Measurements from ENCODE around the gene EXOC3L1. TPM values are rescaled to one million over a fixed set of nuclear protein-coding genes. Genes with fewer than 3 reads are reported as not detected.

Gene EXOC3L1
- total RNA-seq, 1 experiment from 2014 or later, result not detected

- Histone ChIP-seq H3K4me1 (replicated peaks) (peaks cover 13% of the 10 kb centered on the region), H3K27ac (no peak overlapping the region), H3K9me3 (replicated peaks) (no peaks in the 10 kb centered on the region), H3K36me3 (peaks cover 33% of the 10 kb centered on the region), H3K4me3 (no peak overlapping the region), H3K27me3 (replicated peaks) (no peaks in the 10 kb centered on the region)
- DNase-seq (ENCODE audit: low read depth in 1 of 2, low spot score in 2 of 2), result no peak
Observed at GRCh38 chr16:67208154-67208896, 18.4 kb upstream of the EXOC3L1 start.

GRCh38 chr16:67207249-67208091 is 17.5 kb upstream of the EXOC3L1 start:
- no peak for DNase-seq (ENCODE audit: low read depth in 1 of 2, low spot score in 2 of 2)
- no peaks in the 10 kb centered on the region for H3K9me3 ChIP-seq (replicated peaks)
- H3K4me3 ChIP-seq, result no peak overlapping the region
- H3K36me3 ChIP-seq, result peaks cover 41% of the 10 kb centered on the region
- no peaks in the 10 kb centered on the region for H3K27me3 ChIP-seq (replicated peaks)
- no peak overlapping the region for H3K27ac ChIP-seq
- H3K4me1 ChIP-seq (replicated peaks), result peaks cover 13% of the 10 kb centered on the region

GRCh38 chr16:67206838-67207248 is 16.9 kb upstream of the EXOC3L1 start:
- H3K27me3 ChIP-seq (replicated peaks), result no peaks in the 10 kb centered on the region
- H3K4me1 ChIP-seq (replicated peaks), result peaks cover 13% of the 10 kb centered on the region
- H3K36me3 ChIP-seq, result peaks cover 48% of the 10 kb centered on the region
- no peak overlapping the region for H3K27ac ChIP-seq
- H3K9me3 ChIP-seq (replicated peaks), result no peaks in the 10 kb centered on the region
- DNase-seq (ENCODE audit: low read depth in 1 of 2, low spot score in 2 of 2), result no peak
- no peak overlapping the region for H3K4me3 ChIP-seq

GRCh38 chr16:67206129-67206837 is 16.3 kb upstream of the EXOC3L1 start:
- H3K36me3 ChIP-seq, result peaks cover 53% of the 10 kb centered on the region

GRCh38 chr16:67204076-67204475 is 14.1 kb upstream of the EXOC3L1 start:
- no peaks in the 10 kb centered on the region for H3K9me3 ChIP-seq (replicated peaks)
- DNase-seq (ENCODE audit: low read depth in 1 of 2, low spot score in 2 of 2), result no peak
- H3K36me3 ChIP-seq, result peaks cover 67% of the 10 kb centered on the region
- H3K4me3 ChIP-seq, result no peak overlapping the region
- H3K27ac ChIP-seq, result no peak overlapping the region
- H3K4me1 ChIP-seq (replicated peaks), result peaks cover 13% of the 10 kb centered on the region
- no peaks in the 10 kb centered on the region for H3K27me3 ChIP-seq (replicated peaks)

More at GRCh38 chr16:67206129-67206837, 16.3 kb upstream of the EXOC3L1 start:
- no peaks in the 10 kb centered on the region for H3K27me3 ChIP-seq (replicated peaks)
- DNase-seq (ENCODE audit: low read depth in 1 of 2, low spot score in 2 of 2), result no peak
- H3K27ac ChIP-seq, result no peak overlapping the region
- H3K4me1 ChIP-seq (replicated peaks), result peaks cover 13% of the 10 kb centered on the region
- H3K9me3 ChIP-seq (replicated peaks), result no peaks in the 10 kb centered on the region
- H3K4me3 ChIP-seq, result no peak overlapping the region

- Histone ChIP-seq H3K9me3 (replicated peaks) (no peaks in the 10 kb centered on the region), H3K36me3 (peaks cover 78% of the 10 kb centered on the region), H3K27ac (no peak overlapping the region), H3K4me3 (no peak overlapping the region), H3K27me3 (replicated peaks) (no peaks in the 10 kb centered on the region), H3K4me1 (replicated peaks) (peaks cover 8% of the 10 kb centered on the region)
- no peak for DNase-seq (ENCODE audit: low read depth in 1 of 2, low spot score in 2 of 2)
Observed at GRCh38 chr16:67202956-67203493, 13.1 kb upstream of the EXOC3L1 start.

- Histone ChIP-seq H3K27ac (no peak overlapping the region), H3K4me1 (replicated peaks) (peaks cover 2% of the 10 kb centered on the region), H3K4me3 (no peak overlapping the region), H3K9me3 (replicated peaks) (no peaks in the 10 kb centered on the region), H3K27me3 (replicated peaks) (no peaks in the 10 kb centered on the region), H3K36me3 (peaks cover 81% of the 10 kb centered on the region)
- DNase-seq (ENCODE audit: low read depth in 1 of 2, low spot score in 2 of 2), result no peak
Observed at GRCh38 chr16:67202426-67202825, 12.5 kb upstream of the EXOC3L1 start.

GRCh38 chr16:67201411-67202345 is 11.7 kb upstream of the EXOC3L1 start:
- Histone ChIP-seq H3K27me3 (replicated peaks) (no peaks in the 10 kb centered on the region), H3K9me3 (replicated peaks) (no peaks in the 10 kb centered on the region), H3K4me1 (replicated peaks) (no peaks in the 10 kb centered on the region; the same call in 1 of the 2 replicates), H3K4me3 (no peak overlapping the region), H3K36me3 (peaks cover 81% of the 10 kb centered on the region), H3K27ac (no peak overlapping the region)
- DNase-seq (ENCODE audit: low read depth in 1 of 2, low spot score in 2 of 2), result no peak

GRCh38 chr16:67200491-67200890 is 10.6 kb upstream of the EXOC3L1 start:
- H3K27ac ChIP-seq, result no peak overlapping the region
- DNase-seq (ENCODE audit: low read depth in 1 of 2, low spot score in 2 of 2), result no peak
- H3K9me3 ChIP-seq (replicated peaks), result no peaks in the 10 kb centered on the region
- no peak overlapping the region for H3K4me3 ChIP-seq
- H3K36me3 ChIP-seq, result peaks cover 82% of the 10 kb centered on the region
- H3K27me3 ChIP-seq (replicated peaks), result no peaks in the 10 kb centered on the region
- no peaks in the 10 kb centered on the region for H3K4me1 ChIP-seq (replicated peaks)

GRCh38 chr16:67199808-67200198 is 9.9 kb upstream of the EXOC3L1 start:
- DNase-seq (ENCODE audit: low read depth in 1 of 2, low spot score in 2 of 2), result no peak
- Histone ChIP-seq H3K27me3 (replicated peaks) (no peaks in the 10 kb centered on the region), H3K27ac (no peak overlapping the region), H3K4me3 (no peak overlapping the region), H3K36me3 (peaks cover 89% of the 10 kb centered on the region), H3K9me3 (replicated peaks) (no peaks in the 10 kb centered on the region), H3K4me1 (replicated peaks) (no peaks in the 10 kb centered on the region)

- Histone ChIP-seq H3K4me1 (replicated peaks) (no peaks in the 10 kb centered on the region; the same call in 1 of the 2 replicates), H3K36me3 (peaks cover 90% of the 10 kb centered on the region), H3K27me3 (replicated peaks) (no peaks in the 10 kb centered on the region), H3K4me3 (no peak within 1 kb of the TSS), H3K9me3 (replicated peaks) (no peaks in the 10 kb centered on the region), H3K27ac (no peak within 1 kb of the TSS)
- no peak for DNase-seq (ENCODE audit: low read depth in 1 of 2, low spot score in 2 of 2)
Observed at GRCh38 chr16:67199011-67199807, 9.3 kb upstream of the EXOC3L1 start, which contains the start of gene ELMO3. Gene ELMO3, plus strand, starts transcription at chr16:67199131. Its CDS starts 196 bp downstream, at chr16:67199327.

GRCh38 chr16:67198238-67198734 is 8.3 kb upstream of the EXOC3L1 start:
- peaks cover 92% of the 10 kb centered on the region for H3K36me3 ChIP-seq
- DNase-seq (ENCODE audit: low read depth in 1 of 2, low spot score in 2 of 2), result peak in 1 of 2 experiments; percentile 30
- no peaks in the 10 kb centered on the region for H3K27me3 ChIP-seq (replicated peaks)
- no peaks in the 10 kb centered on the region for H3K9me3 ChIP-seq (replicated peaks)
- no peak overlapping the region for H3K27ac ChIP-seq
- no peak overlapping the region for H3K4me3 ChIP-seq
- H3K4me1 ChIP-seq (replicated peaks), result peaks cover 5% of the 10 kb centered on the region

All from SJSA1 (cell line).